Natural killer cell (primary cell): Measurements from ENCODE around the gene SLC38A7. TPM values are rescaled to one million over a fixed set of nuclear protein-coding genes. Genes with fewer than 3 reads are reported as not detected.

Source experiments
- ATAC-seq, 3 donors: fragments of 150-1000 bp in 2 of 3; fragments of 200-7000 bp in 1 of 3; cut with Tn5 transposase; 1 replicate in 1 of 3; 2 replicates in 2 of 3; pipeline ENCODE4 v1.10.0; 2021; ENCODE audit warnings: mild to moderate bottlenecking in 2 of 3, moderate library complexity in 2 of 3
- DNase-seq, 2 donors: peaks; one replicate each; pipeline versions ENCODE4 v3.0.0 to v3.0.0-alpha.2; 2013 to 2021; ENCODE audit warnings: mixed read lengths in 1 of 2
- H3K27ac ChIP-seq: one replicate; pipeline ENCODE4 v1.5.1; 2013; ENCODE audit warnings: mild to moderate bottlenecking, low read length
- H3K27me3 ChIP-seq: one replicate; pipeline ENCODE4 v1.6.1; 2013; ENCODE audit warnings: low read length; ENCODE audit not compliant: control insufficient read depth, insufficient read depth
- H3K36me3 ChIP-seq: one replicate; pipeline ENCODE4 v1.6.1; 2013; ENCODE audit warnings: low read length; ENCODE audit not compliant: control insufficient read depth, insufficient read depth
- H3K4me1 ChIP-seq: one replicate; pipeline ENCODE4 v1.6.1; 2013; ENCODE audit warnings: low read length; ENCODE audit not compliant: control insufficient read depth, insufficient read depth
- H3K4me3 ChIP-seq: one replicate; pipeline ENCODE4 v1.5.1; 2013; ENCODE audit warnings: low read length
- H3K9me3 ChIP-seq: one replicate; pipeline ENCODE4 v1.6.1; 2013; ENCODE audit warnings: low read length; ENCODE audit not compliant: control insufficient read depth, insufficient read depth
- H3K27ac Mint-ChIP-seq, 2 donors: one replicate each; pipeline ENCODE4 v1.8.0; 2022; ENCODE audit warnings: mild to moderate bottlenecking in 2 of 2, mixed read lengths in 2 of 2, moderate library complexity in 1 of 2
- H3K27me3 Mint-ChIP-seq, 2 donors: one replicate each; pipeline ENCODE4 v1.8.0; 2022; ENCODE audit warnings: low read depth in 2 of 2, mixed read lengths in 2 of 2
- H3K36me3 Mint-ChIP-seq: one replicate; pipeline ENCODE4 v1.8.0; 2022; ENCODE audit warnings: mixed read lengths
- H3K4me1 Mint-ChIP-seq, 2 donors: one replicate each; pipeline ENCODE4 v1.8.0; 2022; ENCODE audit warnings: mixed read lengths in 2 of 2
- H3K4me3 Mint-ChIP-seq: one replicate; pipeline ENCODE4 v1.8.0; 2022; ENCODE audit warnings: mild to moderate bottlenecking, moderate library complexity, mixed read lengths
- H3K9me3 Mint-ChIP-seq, 2 donors: one replicate each; pipeline ENCODE4 v1.8.0; 2022; ENCODE audit warnings: mixed read lengths in 2 of 2
- WGBS: methylation state at CpG from one replicate; pipeline ENCODE4 v1.1.7; 2013; ENCODE audit warnings: missing lambda C conversion rate; ENCODE audit not compliant: insufficient coverage; 5-methylcytosine and 5-hydroxymethylcytosine counted together
- intact Hi-C: fragments of 100-400 bp; cut with micrococcal nuclease; formaldehyde crosslinking; loops from one replicate; pipeline ENCODE4 v1.14.2; 2022
- total RNA-seq, 4 donors: library from RNA; stranded (reverse); fragments of 120-200 nt in 1 of 4; gene quantifications; one replicate each; pipeline versions ENCODE4 v1.2.3 to v1.2.4, GENCODE V29; 2013 to 2022
- TF ChIP-seq, protein P1 (sequence below): fragments of 200-600 bp; IDR thresholded peaks from one replicate; pipeline ENCODE4 v1.8.0; 2022; ENCODE audit warnings: antibody characterized with exemption

SLC38A7 gene
- total RNA-seq, 3 donors from 2014 or later (not counting 1 experiment from before 2014, with no cell fraction given): 9.2 to 16.9 (median 14.1) TPM

DNA sequence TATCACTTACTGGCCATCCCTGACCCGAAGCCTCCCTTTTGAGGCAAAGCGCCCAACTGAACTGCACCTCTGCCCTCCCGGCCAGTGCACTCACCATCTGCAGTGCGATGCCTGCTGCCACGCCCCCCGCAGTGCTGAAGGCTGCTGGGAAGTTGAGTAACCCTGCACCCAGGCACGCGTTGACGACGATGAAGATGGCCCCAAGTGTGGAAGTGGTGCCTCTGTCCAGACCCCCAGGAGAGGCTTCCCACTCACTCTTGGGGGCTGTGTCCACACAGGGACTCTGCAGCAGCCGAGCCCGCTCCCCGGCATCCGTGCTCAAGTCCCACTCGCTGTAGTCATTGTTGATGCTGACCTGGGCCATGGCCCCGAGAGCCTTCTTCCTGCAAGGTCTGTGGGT, 4.8 kb downstream of the SLC38A7 start:
- 92% methylated on average over 16 of the region's 16 CpGs for WGBS
- H3K27me3 ChIP-seq: no peaks in the 10 kb centered on the region
- Mint-ChIP-seq H3K27me3 (no peaks in the 10 kb centered on the region), H3K4me1 (peaks cover 14 to 24% of the 10 kb centered on the region in 2 donors), H3K4me3 (no peak overlapping the region), H3K9me3 (no peaks in the 10 kb centered on the region), H3K36me3 (no peaks in the 10 kb centered on the region), H3K27ac (no peak overlapping the region)
- DNase-seq (no peak), ATAC-seq (no peak)
- TF ChIP-seq, protein P1, sequence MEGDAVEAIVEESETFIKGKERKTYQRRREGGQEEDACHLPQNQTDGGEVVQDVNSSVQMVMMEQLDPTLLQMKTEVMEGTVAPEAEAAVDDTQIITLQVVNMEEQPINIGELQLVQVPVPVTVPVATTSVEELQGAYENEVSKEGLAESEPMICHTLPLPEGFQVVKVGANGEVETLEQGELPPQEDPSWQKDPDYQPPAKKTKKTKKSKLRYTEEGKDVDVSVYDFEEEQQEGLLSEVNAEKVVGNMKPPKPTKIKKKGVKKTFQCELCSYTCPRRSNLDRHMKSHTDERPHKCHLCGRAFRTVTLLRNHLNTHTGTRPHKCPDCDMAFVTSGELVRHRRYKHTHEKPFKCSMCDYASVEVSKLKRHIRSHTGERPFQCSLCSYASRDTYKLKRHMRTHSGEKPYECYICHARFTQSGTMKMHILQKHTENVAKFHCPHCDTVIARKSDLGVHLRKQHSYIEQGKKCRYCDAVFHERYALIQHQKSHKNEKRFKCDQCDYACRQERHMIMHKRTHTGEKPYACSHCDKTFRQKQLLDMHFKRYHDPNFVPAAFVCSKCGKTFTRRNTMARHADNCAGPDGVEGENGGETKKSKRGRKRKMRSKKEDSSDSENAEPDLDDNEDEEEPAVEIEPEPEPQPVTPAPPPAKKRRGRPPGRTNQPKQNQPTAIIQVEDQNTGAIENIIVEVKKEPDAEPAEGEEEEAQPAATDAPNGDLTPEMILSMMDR: no peak
- H3K27ac ChIP-seq: no peak overlapping the region
- H3K4me1 ChIP-seq: peaks cover 15% of the 10 kb centered on the region
- intact Hi-C loops: no loop called here
- no peaks in the 10 kb centered on the region for H3K9me3 ChIP-seq
- no peak overlapping the region for H3K4me3 ChIP-seq
- peaks cover 4% of the 10 kb centered on the region for H3K36me3 ChIP-seq

DNA sequence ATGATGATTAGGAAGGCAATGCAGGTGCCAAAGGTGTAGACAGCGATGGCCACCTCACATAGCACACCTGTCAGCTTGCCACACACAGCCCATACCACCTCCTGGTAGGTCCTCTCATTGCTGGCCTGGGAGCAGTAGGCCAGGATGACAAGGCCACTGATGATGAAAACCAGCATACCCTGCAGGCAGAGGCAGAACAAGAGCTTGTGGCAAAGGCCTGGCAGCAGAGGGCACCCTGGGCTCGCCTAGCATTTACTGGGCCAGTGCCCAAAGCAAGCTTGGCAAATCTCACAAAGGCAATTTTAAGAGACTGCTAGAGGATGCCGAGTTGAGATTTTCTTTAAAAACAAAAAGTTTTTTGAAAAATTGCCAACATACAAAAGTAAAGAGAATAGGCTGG, 5.9 kb downstream of the SLC38A7 start:
- no peak overlapping the region for H3K4me3 ChIP-seq
- ATAC-seq: no peak
- intact Hi-C loops: no loop called here
- no peaks in the 10 kb centered on the region for H3K36me3 Mint-ChIP-seq
- H3K9me3 ChIP-seq: no peaks in the 10 kb centered on the region
- H3K27me3 Mint-ChIP-seq: no peaks in the 10 kb centered on the region
- no peak overlapping the region for H3K27ac ChIP-seq
- no peaks in the 10 kb centered on the region for H3K9me3 Mint-ChIP-seq
- TF ChIP-seq, protein P1: no peak
- H3K4me1 Mint-ChIP-seq: peaks cover 6 to 14% of the 10 kb centered on the region in 2 donors
- H3K27ac Mint-ChIP-seq: no peak overlapping the region
- H3K36me3 ChIP-seq: peaks cover 4% of the 10 kb centered on the region
- no peak overlapping the region for H3K4me3 Mint-ChIP-seq
- DNase-seq: no peak
- H3K4me1 ChIP-seq: peaks cover 4% of the 10 kb centered on the region
- no peaks in the 10 kb centered on the region for H3K27me3 ChIP-seq
- WGBS: 87% methylated on average over 3 of the region's 3 CpGs

DNA sequence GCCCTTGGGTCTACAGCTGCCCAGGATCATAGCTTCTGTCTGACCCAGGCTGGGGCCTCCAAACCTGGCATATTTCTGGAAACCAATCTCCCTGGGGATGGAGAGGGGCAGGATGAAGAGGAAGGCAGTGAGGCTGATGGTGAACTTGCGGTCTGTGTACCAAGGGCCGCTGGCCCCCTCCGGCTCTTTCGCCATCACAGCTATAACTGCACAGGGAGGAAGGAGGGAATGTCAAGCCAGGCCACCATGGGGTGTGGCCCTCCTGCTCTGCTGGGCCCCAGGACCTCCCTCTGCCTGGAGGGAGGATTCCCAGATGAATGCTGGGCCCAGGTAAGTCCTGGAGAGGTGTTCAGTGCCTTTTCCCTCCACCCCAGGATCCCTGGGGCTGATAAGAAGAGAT, 6.3 kb downstream of the SLC38A7 start:
- Mint-ChIP-seq H3K4me1 (peaks cover 2 to 10% of the 10 kb centered on the region in 2 donors), H3K4me3 (no peak overlapping the region), H3K9me3 (no peaks in the 10 kb centered on the region), H3K36me3 (no peaks in the 10 kb centered on the region), H3K27ac (no peak overlapping the region), H3K27me3 (no peaks in the 10 kb centered on the region)
- TF ChIP-seq, protein P1: no peak
- intact Hi-C loops: no loop called here
- no peaks in the 10 kb centered on the region for H3K4me1 ChIP-seq
- H3K9me3 ChIP-seq: no peaks in the 10 kb centered on the region
- no peak overlapping the region for H3K4me3 ChIP-seq
- no peak overlapping the region for H3K27ac ChIP-seq
- 91% methylated on average over 4 of the region's 4 CpGs for WGBS
- ATAC-seq (no peak), DNase-seq (no peak)
- H3K36me3 ChIP-seq: peaks cover 4% of the 10 kb centered on the region
- H3K27me3 ChIP-seq: no peaks in the 10 kb centered on the region

DNA sequence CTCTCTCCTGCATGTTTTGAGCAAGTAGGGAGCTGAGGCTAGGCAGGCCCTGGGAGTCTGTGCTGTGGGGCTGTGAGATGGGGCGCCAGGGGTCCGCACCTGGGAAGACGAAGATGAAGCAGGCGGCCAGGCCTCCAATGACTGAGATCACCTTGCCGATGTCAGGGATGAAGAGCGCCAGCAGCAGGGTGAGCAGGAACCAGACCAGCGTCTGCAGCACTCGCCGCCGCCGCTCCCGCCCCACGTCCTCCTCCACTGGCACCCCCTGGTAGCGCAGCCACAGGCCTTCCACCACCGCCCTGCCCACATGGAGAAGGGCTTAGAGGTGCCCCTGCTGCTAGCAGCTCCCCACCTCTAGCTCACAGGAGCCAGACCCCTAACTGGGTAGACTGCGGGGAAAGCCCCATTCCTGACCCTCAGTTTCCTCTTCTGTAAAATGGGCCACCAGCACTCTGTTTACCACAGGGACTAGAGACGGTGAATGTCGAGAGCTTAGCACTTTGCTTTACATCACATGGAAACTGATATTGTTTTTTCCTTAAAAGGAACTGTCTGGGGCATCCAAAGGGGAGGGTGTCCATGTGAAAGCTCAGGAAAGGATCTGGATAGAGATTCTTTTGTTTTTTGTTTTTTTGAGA, 13.5 kb downstream of the SLC38A7 start:
- Histone ChIP-seq H3K4me3 (no peak overlapping the region), H3K27me3 (no peaks in the 10 kb centered on the region), H3K4me1 (no peaks in the 10 kb centered on the region), H3K9me3 (no peaks in the 10 kb centered on the region), H3K27ac (no peak overlapping the region), H3K36me3 (peaks cover 8% of the 10 kb centered on the region)
- Mint-ChIP-seq H3K9me3 (no peaks in the 10 kb centered on the region), H3K27me3 (no peaks in the 10 kb centered on the region), H3K27ac (no peak overlapping the region), H3K4me3 (no peak overlapping the region), H3K4me1 (no peaks in the 10 kb centered on the region), H3K36me3 (no peaks in the 10 kb centered on the region)
- DNase-seq (no peak), ATAC-seq (no peak)
- 97% methylated on average over 18 of the region's 18 CpGs for WGBS
- intact Hi-C loops: no loop called here
- TF ChIP-seq, protein P1: no peak
